Measurements from ENCODE around the gene CDK5RAP2.

GRCh38 chr9:120438111-120438510, 141.9 kb downstream of the CDK5RAP2 start:
- no peak for TF ChIP-seq CTCF (conservative IDR thresholded peaks at IDR 0.05; ENCODE audit: low read length)
- no peak for TF ChIP-seq EZH2phosphoT487 (IDR thresholded peaks at IDR 0.05; ENCODE audit: borderline replicate concordance, low read depth, low read length)

Data from OCI-LY7 (cell line).